Activated B cell treated with CpG ODN at 0.5 μM for 24 hours (primary cell): ENCODE measurements around the gene KCTD19. TPM values are rescaled to one million over a fixed set of nuclear protein-coding genes. Genes with fewer than 3 reads are reported as not detected.

Experiments
- ATAC-seq: fragments of 200-7000 bp; cut with Tn5 transposase; one replicate; pipeline ENCODE4 v1.10.0; 2021; ENCODE audit warnings: low read depth, mild to moderate bottlenecking, moderate library complexity
- CTCF ChIA-PET: fragments of 350-600 bp; sonication (Branson Sonifier 250); formaldehyde crosslinking; loops from one replicate; lab custom pipeline; 2021; ENCODE audit warnings: antibody characterized with exemption; lab: Charles Lee
- POLR2A ChIA-PET: fragments of 350-600 bp; sonication (Branson Sonifier 250); formaldehyde crosslinking; loops from one replicate; lab custom pipeline; 2021; ENCODE audit warnings: antibody characterized with exemption; lab: Charles Lee
- DNase-seq: peaks from one replicate; pipeline ENCODE4 v3.0.0; 2022
- H3K27ac Mint-ChIP-seq: one replicate; pipeline ENCODE4 v1.8.0; 2020; ENCODE audit warnings: mixed read lengths
- H3K27me3 Mint-ChIP-seq: one replicate; pipeline ENCODE4 v1.8.0; 2021; ENCODE audit warnings: mixed read lengths
- H3K36me3 Mint-ChIP-seq: one replicate; pipeline ENCODE4 v1.8.0; 2021; ENCODE audit warnings: low read depth, mixed read lengths
- H3K4me1 Mint-ChIP-seq: one replicate; pipeline ENCODE4 v1.8.0; 2021; ENCODE audit warnings: mixed read lengths
- H3K4me3 Mint-ChIP-seq: one replicate; pipeline ENCODE4 v1.8.0; 2020; ENCODE audit warnings: mild to moderate bottlenecking, mixed read lengths
- H3K9me3 Mint-ChIP-seq: one replicate; pipeline ENCODE4 v1.8.0; 2020; ENCODE audit warnings: mixed read lengths
- intact Hi-C: fragments of 100-400 bp; cut with micrococcal nuclease; formaldehyde crosslinking; loops from one replicate; pipeline ENCODE4 v1.15.1; 2024
- total RNA-seq: library from RNA; stranded (reverse); gene quantifications from 2 replicates; pipeline ENCODE4 v1.2.3, GENCODE V29; 2022
- TF ChIP-seq, protein P1 (sequence below): fragments of 200-600 bp; IDR thresholded peaks from one replicate; pipeline ENCODE4 v1.8.0; 2022; ENCODE audit warnings: antibody characterized with exemption, mild to moderate bottlenecking

The KCTD19 gene
- total RNA-seq, 1 donor from 2014 or later, result not detected

DNA sequence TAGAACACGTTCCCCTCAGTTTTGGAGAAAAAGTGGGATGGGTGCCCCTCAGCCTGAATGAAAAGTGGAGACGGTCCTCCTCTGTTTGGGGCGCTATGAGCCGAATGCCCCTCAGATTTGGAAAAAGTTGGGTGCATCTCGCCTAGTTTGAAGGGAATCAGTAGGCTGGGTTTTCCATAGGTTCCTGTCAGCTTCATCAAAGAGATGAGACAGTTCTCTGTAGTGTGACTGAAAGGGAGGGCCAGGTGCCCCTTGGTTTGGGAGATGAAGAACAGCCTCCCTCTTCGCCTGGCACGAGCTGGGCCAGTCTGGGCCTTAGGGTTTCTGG lies 78.5 kb downstream of the KCTD19 start:
- peaks cover 2% of the 10 kb centered on the region for H3K27me3 Mint-ChIP-seq
- CTCF ChIA-PET, result interaction anchor here (1.3 to 3.1 kb wide), 2 partner anchors 13 to 21 kb away, joined by 5 to 12 read pairs; partner anchors contain the start of gene TMEM208

DNA sequence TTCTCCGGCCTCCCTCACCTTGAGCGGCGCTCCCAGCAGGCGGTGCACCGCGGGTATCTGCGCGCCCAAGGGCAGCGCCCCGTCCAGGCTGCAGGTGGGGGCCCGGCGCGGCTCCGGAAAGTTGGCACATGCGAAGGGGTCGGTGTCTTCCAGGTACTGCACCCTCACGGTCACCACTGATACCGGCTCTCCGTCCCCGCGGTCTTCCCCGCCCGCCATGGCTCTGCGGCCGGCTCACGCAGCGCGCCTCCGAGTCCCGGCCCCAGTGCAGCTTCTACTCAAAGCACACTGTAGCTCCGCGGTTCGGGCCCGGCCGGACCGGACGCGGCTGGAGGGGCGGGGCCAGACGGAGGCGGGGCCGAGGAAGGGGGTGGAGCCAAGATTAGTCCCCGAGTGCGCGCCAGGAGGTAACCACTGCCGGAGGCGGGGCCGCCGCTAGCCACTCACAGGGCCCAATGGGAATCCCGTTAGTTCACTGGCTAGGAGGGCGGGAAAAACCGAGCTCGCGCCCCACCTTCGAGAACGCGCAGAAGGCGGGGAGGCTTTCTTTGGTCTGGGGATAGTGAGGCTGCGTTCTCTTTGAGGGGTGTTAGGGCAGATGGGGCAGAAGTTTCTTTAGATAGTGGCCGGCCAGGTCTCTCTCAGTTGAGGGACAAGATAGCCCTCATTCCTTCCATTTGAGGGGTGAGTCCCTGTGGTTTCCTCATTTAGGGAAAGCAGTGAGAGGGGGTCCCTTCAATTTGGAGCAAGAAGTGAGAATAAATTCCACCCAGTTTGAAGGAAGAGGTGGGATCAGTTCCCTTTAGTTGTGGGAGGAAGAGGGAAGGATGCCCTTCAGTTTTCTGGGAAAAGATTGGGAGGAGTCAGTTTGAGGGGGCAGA lies 79.1 kb downstream of the KCTD19 start, which contains the start of gene FHOD1:
FHOD1 (minus strand) TSS at position 290 of the 881 bp plus-strand sequence; CDS start at position 219, 71 bp downstream.
- ChIA-PET POLR2A (interaction anchor here (0.6 to 7.7 kb wide), 8 partner anchors 8 to 413 kb away, joined by 3 to 120 read pairs (median 4); partner anchors contain the start of genes ACD, FBXL8, TMEM208 and TRADD), CTCF (interaction anchor here (0.8 to 3.1 kb wide), 3 partner anchors 13 to 229 kb away, joined by 3 to 12 read pairs (median 5); partner anchors contain the start of gene TMEM208)
- Mint-ChIP-seq H3K36me3 (peaks cover 1% of the 10 kb centered on the region), H3K4me1 (peaks cover 50% of the 10 kb centered on the region), H3K27me3 (peaks cover 2% of the 10 kb centered on the region), H3K27ac (peak within 1 kb of the TSS; percentile 80), H3K4me3 (peak within 1 kb of the TSS; percentile 85), H3K9me3 (no peaks in the 10 kb centered on the region)
- TF ChIP-seq, protein P1, sequence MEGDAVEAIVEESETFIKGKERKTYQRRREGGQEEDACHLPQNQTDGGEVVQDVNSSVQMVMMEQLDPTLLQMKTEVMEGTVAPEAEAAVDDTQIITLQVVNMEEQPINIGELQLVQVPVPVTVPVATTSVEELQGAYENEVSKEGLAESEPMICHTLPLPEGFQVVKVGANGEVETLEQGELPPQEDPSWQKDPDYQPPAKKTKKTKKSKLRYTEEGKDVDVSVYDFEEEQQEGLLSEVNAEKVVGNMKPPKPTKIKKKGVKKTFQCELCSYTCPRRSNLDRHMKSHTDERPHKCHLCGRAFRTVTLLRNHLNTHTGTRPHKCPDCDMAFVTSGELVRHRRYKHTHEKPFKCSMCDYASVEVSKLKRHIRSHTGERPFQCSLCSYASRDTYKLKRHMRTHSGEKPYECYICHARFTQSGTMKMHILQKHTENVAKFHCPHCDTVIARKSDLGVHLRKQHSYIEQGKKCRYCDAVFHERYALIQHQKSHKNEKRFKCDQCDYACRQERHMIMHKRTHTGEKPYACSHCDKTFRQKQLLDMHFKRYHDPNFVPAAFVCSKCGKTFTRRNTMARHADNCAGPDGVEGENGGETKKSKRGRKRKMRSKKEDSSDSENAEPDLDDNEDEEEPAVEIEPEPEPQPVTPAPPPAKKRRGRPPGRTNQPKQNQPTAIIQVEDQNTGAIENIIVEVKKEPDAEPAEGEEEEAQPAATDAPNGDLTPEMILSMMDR, result no peak
- intact Hi-C loops, result loop anchor here (1.0 to 10.0 kb wide), 8 partner anchors 21 to 837 kb away; partner anchors contain the start of genes ACD, CBFB, CTCF and MATCAP1
- DNase-seq (peak; percentile 100), ATAC-seq (peak; percentile 70)

More for the DNA sequence above, 78.5 kb downstream of the KCTD19 start:
- ATAC-seq (no peak), DNase-seq (no peak)
- Mint-ChIP-seq H3K36me3 (peaks cover 1% of the 10 kb centered on the region), H3K27ac (peak overlapping the region; percentile 64), H3K4me3 (peak overlapping the region; percentile 85), H3K4me1 (peaks cover 50% of the 10 kb centered on the region), H3K9me3 (no peaks in the 10 kb centered on the region)
- POLR2A ChIA-PET, result interaction anchor here (0.6 to 7.7 kb wide), 8 partner anchors 8 to 412 kb away, joined by 3 to 120 read pairs (median 3); partner anchors contain the start of genes ACD, FBXL8, TMEM208 and TRADD
- TF ChIP-seq, protein P1, result no peak
- intact Hi-C loops, result loop anchor here (5.0 to 10.0 kb wide), 2 partner anchors 414 to 557 kb away; partner anchors contain the start of genes ACD, PARD6A, RANBP10 and TSNAXIP1

DNA sequence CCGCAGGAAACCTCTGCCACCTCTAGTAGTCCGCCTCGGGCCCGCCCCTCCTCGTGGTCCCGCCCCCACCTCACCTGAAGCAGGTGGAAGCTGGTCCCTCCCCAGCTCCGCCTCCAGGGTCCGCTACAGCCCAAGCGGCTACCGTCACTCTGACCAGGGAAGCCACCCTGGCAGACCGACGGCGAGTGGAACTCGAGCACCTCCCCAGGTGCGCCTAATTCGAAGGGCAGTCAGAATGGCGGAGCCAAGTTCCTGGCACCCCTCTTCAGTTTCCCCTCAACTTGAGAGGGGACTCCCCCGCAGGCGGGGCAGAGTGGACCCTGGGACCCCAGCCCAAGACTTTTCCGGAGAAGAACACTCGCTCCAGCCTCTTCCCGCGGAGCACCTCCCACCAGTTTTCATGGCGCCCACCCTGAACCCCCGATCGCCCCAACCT lies 79.8 kb downstream of the KCTD19 start:
- intact Hi-C loops, result loop anchor here (1.0 to 10.0 kb wide), 8 partner anchors 20 to 838 kb away; partner anchors contain the start of genes ACD, CBFB, CTCF and MATCAP1
- ATAC-seq (no peak), DNase-seq (no peak)
- no peaks in the 10 kb centered on the region for H3K9me3 Mint-ChIP-seq
- H3K4me3 Mint-ChIP-seq, result peak overlapping the region; percentile 85
- peaks cover 1% of the 10 kb centered on the region for H3K36me3 Mint-ChIP-seq
- TF ChIP-seq, protein P1, result no peak
- ChIA-PET CTCF (interaction anchor here (0.7 to 3.1 kb wide), 5 partner anchors 14 to 234 kb away, joined by 3 to 12 read pairs (median 3); partner anchors contain the start of genes ATP6V0D1 and TMEM208), POLR2A (interaction anchor here (1.7 to 7.7 kb wide), 3 partner anchors 19 to 291 kb away, joined by 4 to 120 read pairs (median 20); partner anchors contain the start of genes FBXL8, TMEM208 and TRADD)
- H3K27me3 Mint-ChIP-seq, result peaks cover 2% of the 10 kb centered on the region
- peaks cover 50% of the 10 kb centered on the region for H3K4me1 Mint-ChIP-seq
- H3K27ac Mint-ChIP-seq, result peak overlapping the region; percentile 80

DNA sequence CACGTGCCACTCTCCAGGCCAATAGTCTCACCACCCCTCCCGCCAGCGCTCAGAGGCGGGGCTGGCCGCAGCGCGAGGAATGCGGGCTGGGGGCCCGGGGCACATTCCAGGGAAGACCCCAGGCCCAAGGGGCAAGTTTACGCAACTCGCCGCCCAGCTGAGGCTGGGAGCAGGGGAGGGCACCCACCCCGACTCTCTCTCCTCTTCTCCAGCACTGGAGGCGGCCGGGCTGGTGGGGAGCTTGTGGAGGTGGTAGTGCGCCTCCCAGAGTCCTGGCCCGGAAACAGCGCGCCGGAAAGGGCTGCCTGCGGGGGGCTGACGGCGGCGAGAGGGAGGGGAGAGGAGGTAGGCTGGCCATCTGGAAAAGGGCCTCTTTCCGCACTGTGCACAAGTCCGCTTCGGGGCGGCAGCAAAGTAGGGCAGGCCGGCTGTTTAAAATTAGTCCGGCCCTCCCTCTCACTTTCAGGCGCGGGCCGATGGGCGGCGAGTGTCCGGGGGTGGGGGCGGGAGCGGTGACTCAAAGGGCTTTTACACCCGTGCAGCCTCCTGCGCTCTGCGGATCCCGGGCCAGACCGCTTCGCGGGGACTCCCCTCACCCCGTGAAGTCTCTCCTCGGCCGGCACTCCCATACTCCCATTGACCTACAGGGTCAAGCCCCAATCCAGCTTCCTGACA lies 80.3 kb downstream of the KCTD19 start:
- peak; percentile 2 for ATAC-seq
- peaks cover 1% of the 10 kb centered on the region for H3K36me3 Mint-ChIP-seq
- DNase-seq, result peak; percentile 49
- ChIA-PET CTCF (interaction anchor here (0.7 to 3.1 kb wide), 5 partner anchors 14 to 235 kb away, joined by 3 to 12 read pairs (median 3); partner anchors contain the start of genes ATP6V0D1 and TMEM208), POLR2A (interaction anchor here (0.7 to 7.7 kb wide), 4 partner anchors 18 to 291 kb away, joined by 3 to 120 read pairs (median 12); partner anchors contain the start of genes FBXL8, TMEM208 and TRADD)
- H3K27me3 Mint-ChIP-seq, result peaks cover 2% of the 10 kb centered on the region
- H3K9me3 Mint-ChIP-seq, result no peaks in the 10 kb centered on the region
- peaks cover 50% of the 10 kb centered on the region for H3K4me1 Mint-ChIP-seq
- peak overlapping the region; percentile 80 for H3K27ac Mint-ChIP-seq
- TF ChIP-seq, protein P1, result no peak
- intact Hi-C loops, result loop anchor here (2.0 to 10.0 kb wide), 4 partner anchors 217 to 839 kb away; partner anchors contain the start of genes ACD, CBFB, NFATC3 and PARD6A
- H3K4me3 Mint-ChIP-seq, result peak overlapping the region; percentile 85
